Osteoblast (primary cell): Measurements from ENCODE around the gene RRN3. TPM values are rescaled to one million over a fixed set of nuclear protein-coding genes. Genes with fewer than 3 reads are reported as not detected.
"Not testable (repeated sequence)": the region's sequence is repeated elsewhere in the genome, so short reads cannot be mapped to it uniquely, and the experiment has no call there.

Experiments used
- DNase-seq: peaks from one replicate; pipeline ENCODE4 v3.0.0; 2011; ENCODE audit warnings: low spot score, mixed read lengths; ENCODE audit not compliant: insufficient read length; ENCODE audit errors: missing footprints
- H2AFZ ChIP-seq: 2 replicates; pipeline ENCODE4 v1.6.0; 2011; ENCODE audit warnings: mild to moderate bottlenecking, low read length
- H3K27ac ChIP-seq: 2 replicates; pipeline ENCODE4 v1.5.1; 2011; ENCODE audit warnings: mild to moderate bottlenecking, low read depth, low read length, moderate library complexity
- H3K27me3 ChIP-seq: 2 replicates; pipeline ENCODE4 v1.6.0; 2012; ENCODE audit warnings: mild to moderate bottlenecking, control low read depth, inconsistent platforms, low read length, moderate library complexity; ENCODE audit not compliant: insufficient read depth
- H3K36me3 ChIP-seq: 2 replicates; pipeline ENCODE4 v1.5.1; 2011; ENCODE audit warnings: mild to moderate bottlenecking, low read length, control low read depth, moderate library complexity; ENCODE audit not compliant: insufficient read depth
- H3K4me1 ChIP-seq: 2 replicates; pipeline ENCODE4 v1.5.1; 2011; ENCODE audit warnings: mild to moderate bottlenecking, low read length, control low read depth, moderate library complexity; ENCODE audit not compliant: insufficient read depth
- H3K4me2 ChIP-seq: 2 replicates; pipeline ENCODE4 v1.6.0; 2011; ENCODE audit warnings: mild to moderate bottlenecking, low read length; ENCODE audit not compliant: insufficient read depth
- H3K4me3 ChIP-seq: fragments of 200-600 bp; sonication (generic); 3 replicates; pipeline ENCODE4 v1.5.1; 2012; ENCODE audit warnings: mild to moderate bottlenecking, low read length, inconsistent platforms; ENCODE audit not compliant: insufficient read depth
- H3K79me2 ChIP-seq: 2 replicates; pipeline ENCODE4 v1.6.0; 2012; ENCODE audit warnings: mild to moderate bottlenecking, low read length, control low read depth, inconsistent platforms; ENCODE audit not compliant: insufficient read depth
- H3K9me3 ChIP-seq: 2 replicates; pipeline ENCODE4 v1.5.1; 2011; ENCODE audit warnings: low read depth, low read length, control low read depth
- H4K20me1 ChIP-seq: 2 replicates; pipeline ENCODE4 v1.6.0; 2012; ENCODE audit warnings: mild to moderate bottlenecking, low read length, control low read depth; ENCODE audit not compliant: insufficient read depth
- total RNA-seq: library from RNA; depleted of rRNA; stranded (reverse); fragments of >200 nt; gene quantifications from 2 replicates; pipeline ENCODE4 v1.2.3, GENCODE V29; 2012
- TF ChIP-seq, protein P1 (sequence below): IDR thresholded peaks from 2 replicates; pipeline ENCODE4 v1.5.1; 2011; ENCODE audit warnings: mild to moderate bottlenecking, low read depth, low read length, moderate library complexity; ENCODE audit errors: extremely low read depth

RRN3 gene
- total RNA-seq, 1 donor = 29.3 TPM

GRCh38 chr16:15076161-15076560 is 17.9 kb downstream of the RRN3 start:
- H3K27ac ChIP-seq, H3K4me3 ChIP-seq, H4K20me1 ChIP-seq, H3K4me2 ChIP-seq, H3K27me3 ChIP-seq, H2AFZ ChIP-seq, H3K9me3 ChIP-seq, H3K4me1 ChIP-seq, DNase-seq, H3K79me2 ChIP-seq: not testable (repeated sequence)
- H3K36me3 ChIP-seq = peaks cover 38% of the 10 kb centered on the region

DNA sequence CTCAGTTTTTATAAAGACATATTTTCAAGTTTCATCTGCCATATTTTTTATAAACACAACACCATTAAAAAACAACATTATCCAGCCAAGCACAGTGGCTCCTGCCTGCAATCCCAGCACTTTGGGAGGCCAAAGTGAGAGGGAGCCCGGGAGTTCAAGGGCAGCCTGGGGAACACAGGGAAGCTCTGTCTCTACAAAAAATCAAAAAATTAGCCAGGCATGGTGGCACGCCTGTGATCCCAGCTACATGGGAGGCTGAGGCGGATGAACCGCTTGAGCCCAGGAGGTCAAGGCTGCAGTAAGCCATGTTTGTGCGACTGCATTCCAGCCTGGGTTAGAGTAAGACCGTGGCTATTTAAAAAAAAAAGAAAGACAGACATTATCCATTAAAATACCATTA is 21.0 kb downstream of the RRN3 start:
- H3K79me2 ChIP-seq = peaks cover 2% of the 10 kb centered on the region
- no peaks in the 10 kb centered on the region for H3K27me3 ChIP-seq
- H3K27ac ChIP-seq = no peak overlapping the region
- no peak for DNase-seq
- H3K9me3 ChIP-seq = no peaks in the 10 kb centered on the region
- no peaks in the 10 kb centered on the region for H3K4me1 ChIP-seq
- H3K36me3 ChIP-seq = peaks cover 48% of the 10 kb centered on the region
- H3K4me2 ChIP-seq = no peak overlapping the region
- H2AFZ ChIP-seq = no peak overlapping the region
- no peak overlapping the region for H3K4me3 ChIP-seq
- no peaks in the 10 kb centered on the region for H4K20me1 ChIP-seq
- TF ChIP-seq, protein P1, sequence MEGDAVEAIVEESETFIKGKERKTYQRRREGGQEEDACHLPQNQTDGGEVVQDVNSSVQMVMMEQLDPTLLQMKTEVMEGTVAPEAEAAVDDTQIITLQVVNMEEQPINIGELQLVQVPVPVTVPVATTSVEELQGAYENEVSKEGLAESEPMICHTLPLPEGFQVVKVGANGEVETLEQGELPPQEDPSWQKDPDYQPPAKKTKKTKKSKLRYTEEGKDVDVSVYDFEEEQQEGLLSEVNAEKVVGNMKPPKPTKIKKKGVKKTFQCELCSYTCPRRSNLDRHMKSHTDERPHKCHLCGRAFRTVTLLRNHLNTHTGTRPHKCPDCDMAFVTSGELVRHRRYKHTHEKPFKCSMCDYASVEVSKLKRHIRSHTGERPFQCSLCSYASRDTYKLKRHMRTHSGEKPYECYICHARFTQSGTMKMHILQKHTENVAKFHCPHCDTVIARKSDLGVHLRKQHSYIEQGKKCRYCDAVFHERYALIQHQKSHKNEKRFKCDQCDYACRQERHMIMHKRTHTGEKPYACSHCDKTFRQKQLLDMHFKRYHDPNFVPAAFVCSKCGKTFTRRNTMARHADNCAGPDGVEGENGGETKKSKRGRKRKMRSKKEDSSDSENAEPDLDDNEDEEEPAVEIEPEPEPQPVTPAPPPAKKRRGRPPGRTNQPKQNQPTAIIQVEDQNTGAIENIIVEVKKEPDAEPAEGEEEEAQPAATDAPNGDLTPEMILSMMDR = no peak

DNA sequence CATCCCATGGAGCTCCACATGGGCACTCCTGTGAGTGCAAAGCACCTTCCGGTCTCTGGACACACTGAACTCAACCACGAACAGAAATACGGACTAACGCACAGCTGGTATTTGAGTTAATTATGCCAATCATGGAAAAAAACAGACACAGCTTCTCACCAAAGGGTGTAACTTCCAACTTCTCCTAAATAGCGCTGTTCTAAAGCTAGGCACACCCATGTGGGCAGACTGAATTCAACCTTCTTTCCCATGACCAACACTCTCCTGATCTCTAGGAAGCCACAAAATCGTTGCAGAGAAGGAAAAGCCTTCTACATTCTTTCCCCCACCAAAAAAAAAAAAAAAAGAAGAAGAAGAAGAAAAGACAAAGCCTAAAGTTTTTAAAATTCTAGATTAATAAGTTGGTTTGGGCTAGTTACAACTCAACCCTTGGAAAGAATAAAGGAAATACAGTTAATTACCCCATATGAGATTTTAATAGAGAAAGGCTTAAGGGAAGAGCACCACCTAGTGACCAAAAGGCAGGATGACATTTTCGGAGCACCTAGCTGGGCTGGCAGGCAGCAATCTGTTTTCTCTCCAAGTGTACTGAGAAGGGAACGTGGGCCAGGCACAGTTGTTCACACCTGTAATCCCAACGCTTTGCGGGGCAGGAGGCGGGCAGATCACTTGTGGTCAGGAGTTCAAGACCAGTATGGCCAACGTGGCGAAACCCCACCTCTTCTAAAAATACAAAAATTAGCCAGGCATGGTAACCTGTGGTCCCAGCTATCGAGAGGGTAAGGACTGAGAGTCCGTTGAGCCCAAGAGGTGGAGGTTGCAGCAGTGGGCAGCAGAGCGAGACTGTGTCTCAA is 21.9 kb downstream of the RRN3 start:
- not testable (repeated sequence) for H3K27ac ChIP-seq, DNase-seq, H3K4me3 ChIP-seq, H3K27me3 ChIP-seq, H2AFZ ChIP-seq, H3K4me1 ChIP-seq, H4K20me1 ChIP-seq, H3K9me3 ChIP-seq, H3K4me2 ChIP-seq, H3K79me2 ChIP-seq
- TF ChIP-seq, protein P1 = peak; percentile 4
- peaks cover 48% of the 10 kb centered on the region for H3K36me3 ChIP-seq

- not testable (repeated sequence) for H3K27me3 ChIP-seq, DNase-seq, H2AFZ ChIP-seq, H3K79me2 ChIP-seq, H3K27ac ChIP-seq, H3K9me3 ChIP-seq, H4K20me1 ChIP-seq, H3K4me2 ChIP-seq, H3K4me1 ChIP-seq, H3K4me3 ChIP-seq
- H3K36me3 ChIP-seq = peaks cover 47% of the 10 kb centered on the region
Observed at GRCh38 chr16:15071013-15071412, 23.1 kb downstream of the RRN3 start.

DNA sequence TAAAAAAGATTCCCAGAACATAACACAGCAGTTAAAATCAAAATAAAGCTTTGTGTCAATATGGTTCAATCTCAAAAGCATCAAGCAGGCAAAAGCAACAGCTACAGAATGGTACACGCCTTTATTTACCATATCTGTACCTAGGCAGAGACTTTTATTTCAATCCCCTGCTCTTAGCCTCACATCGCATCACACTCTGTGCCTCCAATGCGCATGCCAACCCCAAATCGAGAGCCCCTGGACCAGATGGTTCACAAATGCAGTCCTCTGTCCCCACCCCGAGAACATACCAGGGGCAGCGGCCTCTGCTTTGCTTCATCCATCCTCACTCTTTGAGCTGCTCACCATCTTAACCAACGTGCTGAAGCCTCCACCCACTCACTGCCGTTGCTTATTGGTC is 27.4 kb downstream of the RRN3 start:
- not testable (repeated sequence) for H3K27ac ChIP-seq, H3K27me3 ChIP-seq, H2AFZ ChIP-seq, H3K4me2 ChIP-seq, H3K79me2 ChIP-seq, H3K4me3 ChIP-seq, DNase-seq, H3K4me1 ChIP-seq, H4K20me1 ChIP-seq, H3K9me3 ChIP-seq
- H3K36me3 ChIP-seq = peaks cover 32% of the 10 kb centered on the region

DNA sequence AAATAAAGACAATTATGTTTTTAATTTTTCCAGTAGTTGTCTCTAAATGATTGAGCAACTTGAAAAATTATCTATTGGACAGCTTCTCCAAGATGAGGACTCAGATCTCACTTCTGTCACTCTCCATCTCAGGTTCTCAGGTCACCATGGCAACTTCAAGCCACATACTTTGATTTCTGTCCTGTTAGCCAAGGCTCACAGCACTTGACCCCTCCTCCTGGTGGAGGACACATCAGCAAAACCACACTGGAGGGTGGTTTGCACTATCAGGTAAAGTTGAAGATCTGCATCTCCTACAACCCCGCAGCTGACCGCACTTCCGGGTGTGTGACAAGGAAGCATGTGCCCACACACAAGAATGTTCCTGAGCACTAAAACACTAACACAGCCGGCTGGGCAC is 28.1 kb downstream of the RRN3 start:
- peaks cover 39% of the 10 kb centered on the region for H3K36me3 ChIP-seq
- not testable (repeated sequence) for H3K4me2 ChIP-seq, DNase-seq, H3K79me2 ChIP-seq, H2AFZ ChIP-seq, H3K4me3 ChIP-seq, H3K9me3 ChIP-seq, H3K27me3 ChIP-seq, H4K20me1 ChIP-seq, H3K4me1 ChIP-seq, H3K27ac ChIP-seq

- H3K9me3 ChIP-seq, H3K4me2 ChIP-seq, H3K4me1 ChIP-seq, H3K27ac ChIP-seq, H3K4me3 ChIP-seq, H3K27me3 ChIP-seq, H3K79me2 ChIP-seq, H2AFZ ChIP-seq, H4K20me1 ChIP-seq: not testable (repeated sequence)
- DNase-seq = peak; percentile 60
- H3K36me3 ChIP-seq = peaks cover 48% of the 10 kb centered on the region
Observed at GRCh38 chr16:15062085-15062810, 31.8 kb downstream of the RRN3 start.
